ENCODE results near the gene IGFL3.
A peak's percentile ranks its signal among the peaks of the same experiment; 100 is the strongest.
"Not testable (repeated sequence)": the region's sequence is repeated elsewhere in the genome, so short reads cannot be mapped to it uniquely, and the experiment has no call there.

IGFL3 gene

GRCh38 chr19:46124638-46125115 lies at the start of gene IGFL3:
IGFL3 (minus strand) TSS chr19:46124688; CDS start chr19:46124649, 39 bp downstream.
- DNase-seq, result no peak

DNA sequence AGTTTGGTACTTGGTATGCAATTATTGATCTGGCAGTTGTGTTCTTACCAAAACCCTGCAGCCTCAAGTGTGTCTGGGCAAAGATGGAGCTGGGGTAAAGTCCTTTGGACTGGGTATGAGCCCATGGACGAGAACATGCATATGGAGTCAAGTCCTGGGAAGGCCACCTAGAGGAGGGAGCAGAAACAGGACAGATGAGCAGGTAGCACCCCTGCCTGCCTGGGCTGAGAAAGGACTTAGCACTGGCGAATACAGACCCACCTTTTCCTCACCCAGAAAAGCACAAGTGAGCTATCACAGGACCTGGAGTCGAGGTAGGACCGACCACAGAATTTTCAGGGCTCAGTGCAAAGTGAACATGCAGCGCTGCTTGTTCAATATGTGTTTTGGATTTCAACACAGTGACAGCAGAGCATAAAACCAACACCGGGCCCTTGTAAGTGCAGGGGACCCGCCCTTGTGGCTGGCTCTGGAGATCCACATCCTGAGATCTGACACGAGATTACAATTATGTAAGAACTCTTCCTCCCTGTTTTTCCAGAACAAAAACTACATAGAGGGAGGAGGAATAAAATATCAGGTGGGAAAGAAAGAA lies 49.5 kb upstream of the IGFL3 start:
- DNase-seq, result no peak

- DNase-seq, result no peak
These were observed 38.2 kb upstream of the IGFL3 start for GRCh38 chr19:46162731-46163130.

- not testable (repeated sequence) for DNase-seq
These were observed 37.3 kb upstream of the IGFL3 start for GRCh38 chr19:46161642-46162257.

GRCh38 chr19:46160233-46160775 lies 35.8 kb upstream of the IGFL3 start:
- no peak for DNase-seq

DNA sequence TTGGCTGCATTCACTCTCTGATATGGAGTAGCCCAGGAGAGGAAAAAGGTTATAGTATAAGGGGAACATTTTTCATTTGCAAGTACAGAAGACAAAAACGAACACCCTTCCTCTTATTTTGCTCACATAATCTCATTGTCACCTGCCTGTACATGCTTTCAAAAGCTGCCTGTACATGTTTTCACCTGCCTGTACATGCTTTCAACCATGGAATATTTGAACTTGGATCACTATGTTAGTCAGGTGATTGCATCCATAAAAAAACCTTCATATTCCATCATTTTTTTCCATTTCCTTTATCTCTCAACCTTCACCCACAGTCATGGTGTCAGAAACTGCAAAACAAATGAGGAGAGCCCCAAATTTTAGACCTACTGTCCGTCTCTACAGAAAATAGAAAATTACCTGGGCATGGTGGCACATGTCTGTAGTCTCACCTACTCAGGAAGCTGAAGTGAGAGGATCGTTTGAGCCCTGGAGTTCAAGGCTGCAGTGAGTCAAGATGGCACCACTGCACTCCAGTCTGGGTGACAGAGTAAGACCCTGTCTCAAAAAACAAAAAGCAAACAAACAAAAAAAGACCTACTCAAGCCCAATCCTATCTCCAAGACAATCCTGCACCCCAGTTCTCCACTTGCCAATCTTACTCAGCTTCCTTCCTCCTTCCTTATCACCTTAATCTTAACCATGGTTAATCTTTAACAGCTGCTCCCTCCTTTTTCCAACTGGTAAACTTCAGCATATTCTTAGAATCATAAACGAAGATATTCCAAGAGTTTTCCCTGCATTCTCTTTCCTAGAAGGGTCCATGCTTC lies 35.1 kb upstream of the IGFL3 start:
- no peak for DNase-seq

GRCh38 chr19:46155237-46155636 lies 30.7 kb upstream of the IGFL3 start:
- no peak for DNase-seq

GRCh38 chr19:46150606-46151005 lies 26.1 kb upstream of the IGFL3 start:
- DNase-seq, result no peak

- no peak for DNase-seq
These were observed 23.4 kb upstream of the IGFL3 start, which contains the start of gene IGFL2 for GRCh38 chr19:46147791-46148288. IGFL2 (plus strand) TSS chr19:46148238; CDS start chr19:46148279, 41 bp downstream.

DNA sequence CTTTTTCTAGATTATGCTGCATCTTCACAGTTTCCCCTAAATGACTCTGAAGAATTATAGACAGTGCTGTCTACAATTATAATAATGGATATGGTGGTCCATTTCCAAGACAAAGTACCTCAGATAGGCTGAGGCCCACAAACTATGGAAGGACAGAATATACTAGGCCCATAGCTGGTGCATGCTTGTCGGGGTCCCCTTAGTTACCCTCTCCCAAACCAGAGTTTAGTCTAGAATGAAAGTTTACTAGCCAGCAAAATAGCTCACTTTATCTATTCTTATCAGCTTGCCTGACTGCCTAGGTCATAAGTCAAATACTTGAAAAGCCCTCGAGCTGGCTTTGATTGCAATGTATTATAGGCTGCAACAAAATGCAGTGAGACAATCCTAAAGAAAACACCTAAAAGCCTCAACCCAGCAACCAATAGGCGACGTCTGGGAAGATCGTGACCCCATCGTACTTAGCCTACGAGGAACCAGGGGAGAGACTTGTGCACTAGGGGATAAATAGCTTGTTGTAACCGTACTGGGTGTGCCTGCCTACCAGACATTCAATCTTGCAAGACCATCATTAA lies 22.8 kb upstream of the IGFL3 start:
- no peak for DNase-seq

GRCh38 chr19:46144756-46145155 lies 20.3 kb upstream of the IGFL3 start:
- no peak for DNase-seq

DNA sequence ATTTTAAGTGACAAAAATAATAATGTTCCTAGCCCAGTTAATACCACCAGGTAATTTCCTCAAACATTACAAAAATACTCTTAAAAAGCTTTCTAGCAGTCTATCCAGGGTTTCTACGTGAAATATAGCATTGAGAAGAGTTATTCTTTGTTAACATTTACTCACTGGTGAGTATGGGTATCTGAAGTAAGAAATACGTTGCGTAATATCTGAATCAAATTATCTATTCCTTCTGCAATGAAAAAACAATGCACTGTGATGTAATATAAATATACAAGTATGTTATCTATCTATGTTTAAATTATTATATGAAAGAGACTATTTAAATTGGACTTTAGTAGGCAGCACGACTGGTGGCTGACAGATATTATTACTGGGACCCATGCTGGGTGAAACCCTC lies 17.8 kb upstream of the IGFL3 start:
- no peak for DNase-seq

GRCh38 chr19:46141421-46141820 lies 16.9 kb upstream of the IGFL3 start:
- DNase-seq, result no peak

DNA sequence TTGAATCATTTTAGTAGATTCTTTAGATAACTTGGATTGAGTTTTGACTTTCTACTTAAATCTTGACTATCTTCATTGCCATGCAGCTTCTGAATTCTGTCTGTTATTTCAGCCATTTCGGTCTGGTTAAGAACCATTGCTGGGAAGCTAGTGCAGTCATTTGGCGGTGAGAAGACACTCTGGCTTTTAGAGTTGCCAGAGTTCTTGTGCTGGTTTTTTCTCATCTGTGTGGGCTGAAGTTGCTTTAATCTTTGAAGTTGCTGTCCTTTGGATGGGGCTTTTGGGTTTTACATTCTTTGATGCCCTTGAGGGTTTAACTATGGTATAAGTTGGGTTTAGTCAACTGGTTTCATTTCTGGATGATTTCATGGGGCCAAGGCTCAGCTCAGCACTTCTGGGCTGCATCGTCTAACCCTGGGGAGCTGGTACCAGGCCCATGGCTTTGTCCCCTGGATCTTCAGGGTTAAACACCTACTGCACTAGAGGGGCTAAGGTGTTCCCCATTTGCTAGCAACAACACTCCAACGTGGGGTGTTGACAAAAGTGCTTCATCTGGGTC lies 13.5 kb upstream of the IGFL3 start:
- DNase-seq, result no peak

- no peak for DNase-seq
These were observed 10.0 kb upstream of the IGFL3 start for GRCh38 chr19:46134527-46134926.

GRCh38 chr19:46133777-46134241 lies 9.3 kb upstream of the IGFL3 start:
- no peak for DNase-seq

DNA sequence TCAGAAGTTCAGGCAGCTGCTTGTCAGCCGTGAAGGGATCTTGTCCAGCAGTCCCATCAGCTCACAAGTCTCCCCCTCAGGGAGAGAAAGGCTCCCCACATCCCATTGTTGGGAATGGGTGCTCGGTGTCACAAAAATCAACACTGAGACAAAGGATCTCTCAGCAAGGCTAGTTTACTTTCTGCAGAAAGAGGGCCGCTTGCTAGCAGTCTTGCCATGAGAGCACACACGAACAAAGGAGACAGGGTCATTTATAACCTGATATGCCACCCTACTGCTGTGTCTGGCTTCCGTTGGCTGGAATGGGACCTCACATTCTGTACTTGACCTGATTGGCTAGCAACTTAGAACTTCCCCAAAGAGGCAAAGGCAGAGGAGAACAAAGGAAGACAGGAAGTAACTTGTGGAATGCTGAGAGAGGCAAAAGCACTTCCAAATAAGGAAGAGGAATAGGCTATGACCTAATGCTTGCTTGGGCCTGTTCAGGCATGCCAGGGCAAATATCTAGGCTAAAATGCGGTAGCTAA lies 8.7 kb upstream of the IGFL3 start:
- peak; percentile 7 for DNase-seq

DNA sequence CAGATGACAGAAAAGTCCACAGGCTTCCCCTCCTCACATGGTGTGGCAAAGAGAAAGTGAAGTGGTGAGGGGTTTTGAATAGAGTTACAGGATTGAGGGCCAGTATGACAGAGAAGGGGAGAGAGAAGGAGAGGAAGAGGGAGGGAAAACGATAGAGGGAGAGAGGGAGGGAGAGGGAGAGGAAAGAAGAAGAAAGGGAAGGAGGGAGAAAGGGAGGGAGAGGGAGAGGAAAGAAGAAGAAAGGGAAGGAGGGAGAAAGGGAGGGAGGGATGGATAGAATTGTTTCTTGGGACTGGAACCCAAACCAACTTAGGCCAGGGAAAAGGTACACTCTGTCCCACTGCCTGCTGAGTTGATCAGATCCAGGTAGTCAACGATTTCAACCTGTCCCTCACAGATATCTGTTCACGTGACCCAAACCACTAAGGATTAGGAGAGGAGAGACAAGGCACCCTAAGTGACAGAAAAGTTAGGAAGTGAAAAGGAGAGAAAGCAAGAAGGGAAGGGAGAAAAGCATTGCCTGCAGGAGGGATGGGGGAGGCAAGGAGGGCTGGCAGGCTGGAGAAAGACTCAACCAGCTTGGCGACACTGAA lies 8.1 kb upstream of the IGFL3 start:
- DNase-seq, result no peak

GRCh38 chr19:46131485-46132143 lies 7.1 kb upstream of the IGFL3 start:
- no peak for DNase-seq

DNA sequence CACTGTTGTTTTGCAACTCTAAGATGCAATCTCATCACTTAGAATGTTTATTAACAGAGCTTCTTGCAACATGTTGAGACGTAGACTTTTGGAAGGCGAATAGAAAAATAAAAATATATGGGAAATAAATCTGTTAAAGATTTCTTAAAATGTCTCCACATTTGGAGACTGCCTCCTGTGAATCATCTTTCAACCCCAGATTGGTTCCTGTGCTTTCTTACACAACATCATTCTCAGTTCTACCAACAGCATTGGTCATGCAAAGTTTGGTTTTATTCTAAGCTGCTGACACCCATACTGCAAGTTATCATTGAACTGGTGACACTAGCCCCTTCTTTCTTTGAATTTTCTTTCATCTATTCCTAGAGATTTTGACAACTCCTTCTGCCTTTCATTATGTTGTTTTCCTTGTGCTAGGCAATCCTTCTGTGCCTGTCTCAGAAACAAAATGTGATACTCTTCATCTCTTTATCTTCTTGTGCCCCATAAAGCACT lies 1.6 kb upstream of the IGFL3 start:
- no peak for DNase-seq

GRCh38 chr19:46125447-46125846 lies 959 bp upstream of the IGFL3 start:
- no peak for DNase-seq
